ENCODE measurements around the gene HRAS.

HRAS gene

DNA sequence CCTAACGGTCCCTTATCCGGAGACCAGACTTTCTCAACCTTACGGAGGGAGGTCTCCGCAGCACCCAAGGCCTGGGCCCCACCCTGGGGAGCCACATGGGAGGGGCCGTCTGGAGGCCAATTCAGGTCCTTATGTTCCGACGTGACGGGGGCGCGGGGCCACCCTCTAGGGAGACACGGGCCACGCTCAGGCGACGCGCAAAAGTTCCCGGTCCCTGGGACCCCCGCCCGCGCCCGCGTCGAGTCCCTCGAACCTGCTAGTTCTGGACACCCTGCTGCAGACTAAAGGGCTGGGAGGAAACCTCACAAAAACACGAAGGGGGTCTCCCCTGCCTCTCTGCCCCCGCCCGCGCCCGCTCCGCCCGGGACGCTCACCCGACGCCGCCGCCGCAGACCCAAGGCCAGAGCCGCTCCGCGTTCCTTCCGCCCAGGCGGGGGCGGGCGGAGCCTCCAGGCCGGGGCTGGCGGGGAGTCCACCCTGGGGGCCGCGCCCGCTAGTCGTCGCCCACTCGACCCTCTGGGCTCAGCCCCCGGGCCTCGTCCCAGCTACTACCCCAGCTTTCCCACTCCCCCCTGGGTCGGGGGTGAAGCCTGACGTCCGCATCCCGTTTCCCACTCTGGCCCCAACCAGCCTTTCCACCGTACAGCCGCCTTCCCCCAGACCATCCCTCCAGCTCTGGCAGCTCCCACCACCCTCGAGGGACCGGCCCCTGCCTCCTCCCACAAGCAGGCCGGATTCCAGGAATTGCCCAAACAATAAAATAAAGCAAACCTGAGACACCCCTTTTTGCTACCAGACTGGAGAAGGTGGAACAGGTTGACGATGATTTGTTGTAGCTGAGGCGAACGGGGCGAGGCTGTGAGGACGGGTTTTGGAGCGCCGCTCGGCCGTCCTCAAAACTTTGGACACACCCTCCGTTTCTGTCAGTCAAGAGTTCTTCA is 31.1 kb downstream of the HRAS start:
- H3K4me3 ChIP-seq (ENCODE audit: low read length) = peak overlapping the region; percentile 81
- peak; percentile 86 for DNase-seq (ENCODE audit: low read depth)
- TF ChIP-seq, protein P1, sequence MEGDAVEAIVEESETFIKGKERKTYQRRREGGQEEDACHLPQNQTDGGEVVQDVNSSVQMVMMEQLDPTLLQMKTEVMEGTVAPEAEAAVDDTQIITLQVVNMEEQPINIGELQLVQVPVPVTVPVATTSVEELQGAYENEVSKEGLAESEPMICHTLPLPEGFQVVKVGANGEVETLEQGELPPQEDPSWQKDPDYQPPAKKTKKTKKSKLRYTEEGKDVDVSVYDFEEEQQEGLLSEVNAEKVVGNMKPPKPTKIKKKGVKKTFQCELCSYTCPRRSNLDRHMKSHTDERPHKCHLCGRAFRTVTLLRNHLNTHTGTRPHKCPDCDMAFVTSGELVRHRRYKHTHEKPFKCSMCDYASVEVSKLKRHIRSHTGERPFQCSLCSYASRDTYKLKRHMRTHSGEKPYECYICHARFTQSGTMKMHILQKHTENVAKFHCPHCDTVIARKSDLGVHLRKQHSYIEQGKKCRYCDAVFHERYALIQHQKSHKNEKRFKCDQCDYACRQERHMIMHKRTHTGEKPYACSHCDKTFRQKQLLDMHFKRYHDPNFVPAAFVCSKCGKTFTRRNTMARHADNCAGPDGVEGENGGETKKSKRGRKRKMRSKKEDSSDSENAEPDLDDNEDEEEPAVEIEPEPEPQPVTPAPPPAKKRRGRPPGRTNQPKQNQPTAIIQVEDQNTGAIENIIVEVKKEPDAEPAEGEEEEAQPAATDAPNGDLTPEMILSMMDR (IDR thresholded peaks at IDR 0.05; ENCODE audit: insufficient read depth, low read depth, low read length, missing control alignments) = no peak

DNA sequence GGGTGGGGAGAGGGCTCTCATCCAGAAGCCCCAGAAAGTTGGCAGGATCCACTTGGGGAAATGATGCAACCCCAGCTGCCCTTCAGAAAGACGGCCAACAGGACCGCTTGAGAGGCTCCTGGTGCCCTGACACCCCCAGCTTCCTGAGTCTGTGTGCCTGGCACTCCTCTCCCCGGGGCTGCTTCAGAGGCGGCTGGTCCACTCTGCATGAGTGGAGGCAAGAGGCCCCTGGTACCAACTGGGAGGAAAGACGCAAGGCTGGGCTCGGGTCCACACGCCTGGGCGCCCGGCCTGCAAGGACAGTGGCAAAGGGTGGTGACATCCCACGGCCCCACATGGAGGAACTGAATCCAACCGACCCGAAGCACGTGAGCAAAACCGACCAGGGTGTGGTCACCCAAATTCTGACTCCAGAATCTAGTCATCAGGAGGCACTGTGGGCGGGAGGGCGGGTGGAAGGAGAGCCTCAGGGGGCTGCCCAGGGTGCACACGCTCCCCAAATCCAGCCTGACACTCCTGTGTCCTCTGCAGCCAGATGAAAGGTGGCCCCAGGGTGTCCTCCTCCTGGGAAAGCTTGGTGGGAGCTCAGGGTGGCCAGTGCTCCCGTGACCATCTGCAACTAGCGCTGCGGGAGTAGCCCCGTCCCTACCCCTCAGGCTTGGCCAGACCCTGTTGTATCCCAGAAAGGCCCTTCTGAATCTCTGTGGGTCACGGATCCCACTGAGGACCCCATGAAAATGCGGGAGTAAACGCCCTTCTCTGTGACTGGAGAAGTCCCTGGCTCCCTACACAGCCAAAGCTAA is 32.0 kb downstream of the HRAS start:
- no peak for DNase-seq (ENCODE audit: low read depth)
- peak overlapping the region; percentile 81 for H3K4me3 ChIP-seq (ENCODE audit: low read length)
- TF ChIP-seq, protein P1 (IDR thresholded peaks at IDR 0.05; ENCODE audit: insufficient read depth, low read depth, low read length, missing control alignments) = no peak

DNA sequence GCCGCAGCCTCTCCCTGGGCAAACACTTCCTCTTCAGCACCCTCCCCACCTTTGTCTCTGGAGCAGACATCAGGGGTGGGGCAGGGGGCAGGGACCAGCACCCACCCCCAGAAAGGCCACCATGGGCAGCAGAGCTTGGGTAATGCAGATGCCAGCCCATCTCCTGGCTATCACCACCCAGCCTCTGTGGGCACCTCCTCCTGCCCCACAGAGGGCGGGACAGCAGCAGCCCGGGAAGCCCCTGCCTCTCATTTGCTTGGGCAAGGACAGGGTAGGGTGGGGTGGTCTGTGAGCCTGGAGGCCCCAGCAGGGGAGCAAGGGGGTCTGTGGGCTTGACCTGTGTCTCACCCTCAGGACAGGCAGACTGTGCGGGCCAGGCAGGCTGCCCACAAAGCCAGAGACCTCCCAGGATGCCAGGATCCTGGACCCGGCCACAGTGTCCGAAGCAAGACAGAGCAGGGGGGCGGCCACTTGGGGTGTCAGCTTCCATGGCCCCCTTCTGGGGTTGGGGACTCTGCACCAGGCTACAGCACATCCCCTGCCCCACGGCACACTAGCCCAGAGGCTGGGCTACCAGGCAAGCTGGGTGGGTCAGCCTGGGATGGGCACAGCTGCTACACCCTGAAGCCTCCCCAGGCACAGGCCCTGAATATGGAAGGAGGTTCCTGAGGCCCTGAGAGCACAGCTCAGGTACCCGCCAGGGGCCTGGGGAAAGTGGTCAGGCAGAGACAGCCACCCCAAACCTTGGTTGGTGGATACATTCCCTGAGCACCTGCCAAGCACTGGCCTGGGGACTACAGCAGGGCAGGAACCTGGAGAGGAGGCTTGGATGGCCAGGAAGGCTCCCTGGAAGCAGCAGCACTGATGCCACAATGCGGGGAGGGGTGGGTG is 32.8 kb downstream of the HRAS start:
- no peak overlapping the region for H3K4me3 ChIP-seq (ENCODE audit: low read length)
- no peak for DNase-seq (ENCODE audit: low read depth)

DNA sequence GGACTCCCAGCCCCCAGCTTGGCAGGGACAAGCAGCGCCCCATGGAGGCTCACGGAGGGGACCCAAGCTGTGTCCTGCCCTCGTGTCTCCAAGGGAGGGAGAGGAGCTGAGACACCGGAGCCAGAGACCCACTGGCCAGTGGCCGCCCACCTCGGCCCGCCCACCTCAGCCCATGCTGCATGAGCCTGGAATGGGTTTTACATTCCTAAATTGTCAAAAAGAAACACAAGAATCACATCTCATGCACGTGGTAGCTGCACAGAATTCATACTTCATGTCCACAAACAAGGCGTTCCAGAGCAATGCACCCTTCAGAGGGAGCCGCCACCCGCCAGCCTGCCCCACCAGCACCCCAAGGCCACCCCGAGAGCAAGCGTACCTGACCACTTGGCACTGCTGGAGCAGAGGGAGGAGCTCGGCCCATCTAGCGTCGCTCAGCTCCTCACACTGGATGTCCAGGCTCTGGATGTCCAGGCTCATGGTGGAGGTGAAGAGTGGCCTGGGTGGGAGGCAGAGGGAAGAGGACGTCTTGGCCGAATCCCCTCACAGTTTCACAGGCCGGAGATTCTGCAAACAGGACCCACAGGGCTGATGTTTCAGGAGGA is 33.6 kb downstream of the HRAS start:
- TF ChIP-seq, protein P1 (IDR thresholded peaks at IDR 0.05; ENCODE audit: insufficient read depth, low read depth, low read length, missing control alignments) = no peak
- no peak for DNase-seq (ENCODE audit: low read depth)
- no peak overlapping the region for H3K4me3 ChIP-seq (ENCODE audit: low read length)

More for the DNA sequence above, 32.8 kb downstream of the HRAS start:
- TF ChIP-seq, protein P1 (IDR thresholded peaks at IDR 0.05; ENCODE audit: insufficient read depth, low read depth, low read length, missing control alignments) = no peak

DNA sequence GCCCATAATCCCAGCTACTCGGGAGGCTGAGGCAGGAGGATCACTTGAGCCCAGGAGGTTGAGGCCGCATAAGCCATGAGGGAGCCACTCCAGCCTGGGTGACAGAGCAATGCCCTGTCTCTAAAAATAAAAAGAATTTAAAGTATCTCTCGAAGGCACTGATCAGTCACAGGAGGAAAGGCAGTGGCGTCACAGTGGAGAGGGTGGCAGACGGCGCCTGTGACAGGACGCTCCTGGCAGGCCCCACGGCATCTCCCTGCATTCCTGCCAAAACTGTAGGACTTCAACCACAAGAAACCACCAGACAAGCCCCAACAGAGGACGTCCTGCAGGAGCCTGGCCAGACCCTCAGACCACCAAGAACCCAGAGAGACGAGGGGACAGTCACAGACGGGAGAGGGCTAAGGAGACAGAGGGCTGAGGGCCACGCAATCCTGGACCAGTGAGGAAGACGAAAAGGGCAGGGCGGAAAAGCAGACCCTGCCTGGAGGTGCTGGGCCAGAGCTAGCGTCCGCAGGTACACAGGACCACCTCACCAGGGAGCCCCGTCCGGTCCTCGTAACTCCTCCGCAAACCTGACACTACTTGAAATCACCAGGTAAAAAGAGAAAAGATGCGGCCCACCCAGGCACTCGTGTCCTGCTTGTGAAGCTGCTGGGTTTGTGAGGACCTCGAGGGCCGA is 34.2 kb downstream of the HRAS start:
- H3K4me3 ChIP-seq (ENCODE audit: low read length) = no peak overlapping the region
- TF ChIP-seq, protein P1 (IDR thresholded peaks at IDR 0.05; ENCODE audit: insufficient read depth, low read depth, low read length, missing control alignments) = no peak
- DNase-seq (ENCODE audit: low read depth) = no peak
